Measurements from ENCODE around the gene ETAA1.

Gene ETAA1

GRCh38 chr2:67416136-67416535 is 19.0 kb downstream of the ETAA1 start:
- Histone ChIP-seq H3K4me3 (ENCODE audit: insufficient read depth, low read length, poor library complexity, severe bottlenecking) (no peak overlapping the region), H4K20me1 (ENCODE audit: low read depth, low read length) (no peaks in the 10 kb centered on the region), H3K4me2 (ENCODE audit: low read depth, low read length, poor library complexity, severe bottlenecking) (no peak overlapping the region), H3F3A (ENCODE audit: insufficient read depth) (no peaks in the 10 kb centered on the region), H3K9me3 (ENCODE audit: insufficient read depth, low read length) (no peaks in the 10 kb centered on the region), H3K79me2 (ENCODE audit: insufficient read depth, low read length) (no peaks in the 10 kb centered on the region), H2AFZ (ENCODE audit: low read depth, low read length, severe bottlenecking) (no peak overlapping the region), H3K36me3 (ENCODE audit: low read length) (no peaks in the 10 kb centered on the region), H3K27me3 (ENCODE audit: low read length) (no peaks in the 10 kb centered on the region), H3K9ac (ENCODE audit: low read length) (no peak overlapping the region), H3K9me2 (replicated peaks; ENCODE audit: insufficient read depth, low read length) (no peaks in the 10 kb centered on the region), H3K27ac (ENCODE audit: low read depth, low read length) (no peak overlapping the region)
- TF ChIP-seq EZH2phosphoT487 (conservative IDR thresholded peaks at IDR 0.05; ENCODE audit: low read length) = no peak
- TF ChIP-seq, protein P1, sequence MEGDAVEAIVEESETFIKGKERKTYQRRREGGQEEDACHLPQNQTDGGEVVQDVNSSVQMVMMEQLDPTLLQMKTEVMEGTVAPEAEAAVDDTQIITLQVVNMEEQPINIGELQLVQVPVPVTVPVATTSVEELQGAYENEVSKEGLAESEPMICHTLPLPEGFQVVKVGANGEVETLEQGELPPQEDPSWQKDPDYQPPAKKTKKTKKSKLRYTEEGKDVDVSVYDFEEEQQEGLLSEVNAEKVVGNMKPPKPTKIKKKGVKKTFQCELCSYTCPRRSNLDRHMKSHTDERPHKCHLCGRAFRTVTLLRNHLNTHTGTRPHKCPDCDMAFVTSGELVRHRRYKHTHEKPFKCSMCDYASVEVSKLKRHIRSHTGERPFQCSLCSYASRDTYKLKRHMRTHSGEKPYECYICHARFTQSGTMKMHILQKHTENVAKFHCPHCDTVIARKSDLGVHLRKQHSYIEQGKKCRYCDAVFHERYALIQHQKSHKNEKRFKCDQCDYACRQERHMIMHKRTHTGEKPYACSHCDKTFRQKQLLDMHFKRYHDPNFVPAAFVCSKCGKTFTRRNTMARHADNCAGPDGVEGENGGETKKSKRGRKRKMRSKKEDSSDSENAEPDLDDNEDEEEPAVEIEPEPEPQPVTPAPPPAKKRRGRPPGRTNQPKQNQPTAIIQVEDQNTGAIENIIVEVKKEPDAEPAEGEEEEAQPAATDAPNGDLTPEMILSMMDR (IDR thresholded peaks at IDR 0.05; ENCODE audit: insufficient read depth, low read length, poor library complexity, severe bottlenecking) = no peak

- no peak overlapping the region for H3K9ac ChIP-seq (ENCODE audit: low read length)
- H3K27me3 ChIP-seq (ENCODE audit: low read length) = 0 out of 2 replicates have a peak, but pooled peaks cover 3% of the 10 kb centered on the region
- H3K4me2 ChIP-seq (ENCODE audit: low read depth, low read length, poor library complexity, severe bottlenecking) = no peak overlapping the region
- no peaks in the 10 kb centered on the region for H4K20me1 ChIP-seq (ENCODE audit: low read depth, low read length)
- no peak overlapping the region for H2AFZ ChIP-seq (ENCODE audit: low read depth, low read length, severe bottlenecking)
- no peaks in the 10 kb centered on the region for H3K9me3 ChIP-seq (ENCODE audit: insufficient read depth, low read length)
- no peaks in the 10 kb centered on the region for H3F3A ChIP-seq (ENCODE audit: insufficient read depth)
- no peaks in the 10 kb centered on the region for H3K79me2 ChIP-seq (ENCODE audit: insufficient read depth, low read length)
- H3K4me3 ChIP-seq (ENCODE audit: insufficient read depth, low read length, poor library complexity, severe bottlenecking) = no peak overlapping the region
- no peaks in the 10 kb centered on the region for H3K9me2 ChIP-seq (replicated peaks; ENCODE audit: insufficient read depth, low read length)
- H3K36me3 ChIP-seq (ENCODE audit: low read length) = no peaks in the 10 kb centered on the region
- TF ChIP-seq, protein P1 (IDR thresholded peaks at IDR 0.05; ENCODE audit: insufficient read depth, low read length, poor library complexity, severe bottlenecking) = no peak
- no peak for TF ChIP-seq EZH2phosphoT487 (conservative IDR thresholded peaks at IDR 0.05; ENCODE audit: low read length)
- no peak overlapping the region for H3K27ac ChIP-seq (ENCODE audit: low read depth, low read length)
These were observed 26.4 kb downstream of the ETAA1 start for GRCh38 chr2:67423489-67423888.

DNA sequence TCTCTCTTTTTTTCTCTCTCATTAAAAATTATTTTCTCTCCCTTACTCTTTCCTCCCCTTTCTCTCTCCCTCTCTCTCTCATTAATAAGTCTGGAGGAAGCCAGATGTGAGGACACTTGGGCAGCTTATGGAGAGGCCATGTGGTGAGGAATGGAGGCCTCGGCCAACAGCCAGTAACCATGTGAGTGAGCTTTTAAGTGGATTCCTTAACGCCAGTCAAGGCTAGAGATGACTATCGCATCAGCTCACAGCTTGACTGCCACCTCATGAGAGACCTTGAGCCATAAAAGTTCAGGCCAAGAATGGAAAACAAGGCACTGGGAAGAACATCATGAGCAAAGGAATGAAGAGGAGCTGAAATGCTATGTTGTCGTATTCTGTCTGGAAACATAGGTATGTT is 39.1 kb downstream of the ETAA1 start:
- TF ChIP-seq, protein P1 (IDR thresholded peaks at IDR 0.05; ENCODE audit: insufficient read depth, low read length, poor library complexity, severe bottlenecking) = no peak
- no peak for TF ChIP-seq EZH2phosphoT487 (conservative IDR thresholded peaks at IDR 0.05; ENCODE audit: low read length)
- H3K27me3 ChIP-seq (ENCODE audit: low read length) = no peaks in the 10 kb centered on the region
- no peaks in the 10 kb centered on the region; the same call in 1 of the 2 replicates for H3K9me3 ChIP-seq (ENCODE audit: insufficient read depth, low read length)
- no peak overlapping the region for H3K9ac ChIP-seq (ENCODE audit: low read length)
- no peaks in the 10 kb centered on the region for H3F3A ChIP-seq (ENCODE audit: insufficient read depth)
- H3K4me2 ChIP-seq (ENCODE audit: low read depth, low read length, poor library complexity, severe bottlenecking) = no peak overlapping the region
- no peaks in the 10 kb centered on the region for H3K36me3 ChIP-seq (ENCODE audit: low read length)
- no peak overlapping the region for H3K27ac ChIP-seq (ENCODE audit: low read depth, low read length)
- H3K79me2 ChIP-seq (ENCODE audit: insufficient read depth, low read length) = no peaks in the 10 kb centered on the region
- no peak overlapping the region for H2AFZ ChIP-seq (ENCODE audit: low read depth, low read length, severe bottlenecking)
- H3K9me2 ChIP-seq (replicated peaks; ENCODE audit: insufficient read depth, low read length) = no peaks in the 10 kb centered on the region
- no peaks in the 10 kb centered on the region for H4K20me1 ChIP-seq (ENCODE audit: low read depth, low read length)
- no peak overlapping the region for H3K4me3 ChIP-seq (ENCODE audit: insufficient read depth, low read length, poor library complexity, severe bottlenecking)
